GM19193 (cell line): ENCODE measurements around the gene TMCO4.

Experiments
- POLR2A ChIP-seq: IDR thresholded peaks from 4 replicates; pipeline ENCODE4 v1.6.1; 2011; ENCODE audit not compliant: insufficient read depth, insufficient read length; ENCODE audit errors: extremely low read depth

Gene TMCO4

DNA sequence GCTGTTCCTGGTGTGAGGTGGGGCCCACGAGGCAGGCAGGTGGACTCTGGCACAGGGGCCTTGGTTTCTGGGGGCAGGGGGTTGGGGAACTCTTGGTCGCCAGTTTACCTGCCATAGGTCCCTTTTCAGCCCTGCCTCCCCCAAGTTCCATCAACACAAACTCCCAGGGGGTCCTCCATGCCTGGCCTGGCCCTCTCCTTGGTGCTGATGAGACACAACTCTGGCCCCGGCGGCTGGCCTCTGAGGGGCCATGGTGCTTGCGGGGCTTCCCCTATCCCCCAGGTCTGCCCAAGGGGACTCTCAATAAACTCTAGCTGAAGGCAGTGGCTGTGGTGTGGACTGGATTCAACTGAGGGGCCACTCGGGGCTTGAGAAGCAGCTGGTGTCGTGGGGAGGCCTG is 119.1 kb downstream of the TMCO4 start:
- no peak for TF ChIP-seq POLR2A

DNA sequence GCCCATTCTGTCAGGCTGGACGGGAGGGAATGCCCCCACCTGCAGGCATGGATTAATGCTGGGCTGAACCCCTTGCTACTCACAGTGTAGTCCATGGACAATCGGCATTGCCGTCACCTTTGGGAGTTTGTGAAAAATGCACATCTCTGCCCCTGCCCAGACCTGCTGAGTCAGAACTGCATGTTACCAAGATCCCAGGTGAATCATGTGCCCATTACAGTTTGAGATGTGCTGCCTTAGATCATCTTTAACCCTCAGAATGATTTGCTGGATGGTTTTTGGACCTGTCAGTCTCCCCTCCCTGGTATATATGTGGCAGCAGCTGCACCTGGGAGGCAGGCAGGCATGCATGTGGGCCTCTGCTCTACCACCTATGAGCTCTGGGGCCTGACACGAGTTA is 120.0 kb downstream of the TMCO4 start:
- TF ChIP-seq POLR2A, result no peak

DNA sequence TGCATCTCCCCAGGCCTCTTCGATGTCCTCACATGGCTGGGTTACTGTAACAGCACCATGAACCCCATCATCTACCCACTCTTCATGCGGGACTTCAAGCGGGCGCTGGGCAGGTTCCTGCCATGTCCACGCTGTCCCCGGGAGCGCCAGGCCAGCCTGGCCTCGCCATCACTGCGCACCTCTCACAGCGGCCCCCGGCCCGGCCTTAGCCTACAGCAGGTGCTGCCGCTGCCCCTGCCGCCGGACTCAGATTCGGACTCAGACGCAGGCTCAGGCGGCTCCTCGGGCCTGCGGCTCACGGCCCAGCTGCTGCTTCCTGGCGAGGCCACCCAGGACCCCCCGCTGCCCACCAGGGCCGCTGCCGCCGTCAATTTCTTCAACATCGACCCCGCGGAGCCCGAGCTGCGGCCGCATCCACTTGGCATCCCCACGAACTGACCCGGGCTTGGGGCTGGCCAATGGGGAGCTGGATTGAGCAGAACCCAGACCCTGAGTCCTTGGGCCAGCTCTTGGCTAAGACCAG is 120.7 kb downstream of the TMCO4 start:
- TF ChIP-seq POLR2A, result no peak

DNA sequence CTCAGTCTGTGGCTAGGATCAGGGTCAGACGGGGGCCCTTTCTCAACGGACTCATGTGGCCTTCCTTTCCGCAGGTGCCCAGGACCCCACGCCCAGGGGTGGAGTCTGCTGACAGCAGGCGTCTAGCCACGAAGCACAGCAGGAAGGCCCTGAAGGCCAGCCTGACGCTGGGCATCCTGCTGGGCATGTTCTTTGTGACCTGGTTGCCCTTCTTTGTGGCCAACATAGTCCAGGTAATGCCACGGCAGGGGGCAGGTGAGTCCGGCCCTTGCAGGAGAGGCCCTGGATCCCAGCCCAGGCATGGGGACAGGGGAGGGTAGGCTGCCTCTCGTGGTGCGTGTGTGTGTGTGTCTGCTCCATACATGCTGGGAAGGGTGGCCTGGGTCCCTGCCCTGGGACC is 121.2 kb downstream of the TMCO4 start:
- TF ChIP-seq POLR2A, result no peak

DNA sequence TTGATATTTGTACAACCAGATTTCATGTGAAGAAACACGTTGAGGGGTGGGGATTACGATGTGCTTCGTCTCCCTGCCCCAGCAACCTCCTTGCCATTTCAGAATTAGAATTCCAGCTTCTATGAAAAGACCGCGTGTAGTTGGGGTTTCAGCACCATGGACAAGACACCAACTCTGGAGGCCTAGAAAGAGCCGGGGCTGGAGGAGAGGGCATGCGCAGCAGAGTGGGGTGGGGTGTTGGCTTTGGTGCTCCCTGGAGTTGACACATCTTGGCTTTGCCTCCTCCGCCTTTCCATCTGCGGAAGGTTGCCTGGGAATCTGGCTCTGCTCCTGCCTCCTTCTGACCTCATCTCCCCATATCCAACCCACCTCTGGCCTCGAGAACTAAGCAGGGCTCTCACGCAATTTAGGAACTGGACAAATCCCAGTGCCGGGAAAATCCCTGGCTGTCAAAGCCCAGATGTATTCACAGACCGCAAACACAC is 123.2 kb downstream of the TMCO4 start:
- no peak for TF ChIP-seq POLR2A

DNA sequence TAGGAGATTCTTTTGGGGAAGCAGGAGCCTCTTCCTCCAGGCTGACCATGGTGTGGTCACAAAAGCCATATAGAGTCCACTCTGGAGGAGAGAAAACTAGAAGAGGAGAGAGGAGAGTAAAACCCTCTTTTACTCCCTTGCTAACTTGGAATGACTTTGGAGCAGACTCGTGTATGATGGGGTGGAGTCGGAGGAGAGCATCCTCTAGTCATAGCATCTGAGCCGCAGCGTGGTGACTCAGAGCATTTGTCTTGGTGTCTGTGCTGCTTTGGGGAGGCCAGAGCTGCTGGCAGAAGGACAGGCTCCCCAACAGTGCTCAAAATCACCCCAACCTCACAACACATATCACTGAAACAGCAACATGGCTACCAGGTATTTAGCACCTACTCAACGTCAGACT is 123.9 kb downstream of the TMCO4 start:
- TF ChIP-seq POLR2A, result no peak

DNA sequence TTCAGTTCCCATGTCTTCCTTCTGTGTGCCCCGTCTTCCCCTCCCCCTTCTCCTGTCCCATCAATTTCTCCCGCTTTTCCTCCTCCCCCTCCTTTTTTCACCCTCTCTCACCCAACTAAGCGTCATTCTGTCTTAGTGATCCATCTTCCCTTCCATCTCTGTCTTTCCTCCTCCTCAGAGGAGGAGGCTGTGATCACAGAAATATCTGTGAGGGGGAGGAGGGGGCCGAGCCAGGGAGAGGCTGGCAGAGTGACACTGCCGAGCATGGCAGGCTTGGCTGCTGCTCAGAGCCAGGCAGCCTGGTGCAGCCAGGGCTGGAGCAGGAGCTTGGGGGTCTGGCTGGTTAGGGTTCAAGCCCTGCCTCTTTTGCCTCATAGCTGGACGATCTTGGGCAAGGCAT is 127.5 kb downstream of the TMCO4 start:
- no peak for TF ChIP-seq POLR2A

DNA sequence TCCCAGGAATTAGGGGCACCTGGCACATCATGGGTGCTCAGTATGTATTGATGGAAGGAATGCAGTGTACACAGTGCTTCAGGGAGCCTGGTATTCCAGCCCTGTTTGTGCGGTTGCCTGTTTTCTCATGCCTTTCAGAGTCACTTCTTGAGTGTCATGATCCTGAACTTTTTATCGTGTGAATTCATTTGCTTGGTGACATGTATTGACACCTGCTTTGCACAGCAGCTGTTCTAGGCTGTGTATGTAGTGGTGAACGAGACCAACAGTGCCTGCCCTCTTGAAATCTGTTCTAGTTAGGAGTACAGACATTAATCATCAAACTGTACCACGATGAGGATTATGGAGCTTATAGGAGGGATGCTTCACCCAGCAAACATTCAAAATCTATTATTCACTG is 128.9 kb downstream of the TMCO4 start:
- TF ChIP-seq POLR2A, result no peak

DNA sequence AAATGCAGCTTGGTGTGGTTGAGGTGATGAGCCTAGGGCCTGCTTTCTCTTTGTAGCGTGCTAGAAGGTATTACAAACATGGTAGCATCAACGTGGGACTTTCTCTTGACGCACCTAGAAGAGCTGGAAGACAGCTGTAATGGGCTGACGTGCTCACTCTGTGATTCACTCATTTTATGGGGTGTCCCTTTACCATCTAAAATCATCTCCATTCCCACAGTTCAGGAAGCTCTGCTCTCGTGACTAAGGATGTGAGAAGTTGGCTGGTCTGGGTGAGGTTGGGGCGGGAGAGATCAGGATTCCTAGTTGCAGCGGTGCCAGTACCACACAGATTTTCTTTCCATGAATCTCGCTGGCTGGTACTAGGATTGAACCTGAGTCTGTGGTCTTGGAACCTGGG is 130.8 kb downstream of the TMCO4 start:
- no peak for TF ChIP-seq POLR2A

DNA sequence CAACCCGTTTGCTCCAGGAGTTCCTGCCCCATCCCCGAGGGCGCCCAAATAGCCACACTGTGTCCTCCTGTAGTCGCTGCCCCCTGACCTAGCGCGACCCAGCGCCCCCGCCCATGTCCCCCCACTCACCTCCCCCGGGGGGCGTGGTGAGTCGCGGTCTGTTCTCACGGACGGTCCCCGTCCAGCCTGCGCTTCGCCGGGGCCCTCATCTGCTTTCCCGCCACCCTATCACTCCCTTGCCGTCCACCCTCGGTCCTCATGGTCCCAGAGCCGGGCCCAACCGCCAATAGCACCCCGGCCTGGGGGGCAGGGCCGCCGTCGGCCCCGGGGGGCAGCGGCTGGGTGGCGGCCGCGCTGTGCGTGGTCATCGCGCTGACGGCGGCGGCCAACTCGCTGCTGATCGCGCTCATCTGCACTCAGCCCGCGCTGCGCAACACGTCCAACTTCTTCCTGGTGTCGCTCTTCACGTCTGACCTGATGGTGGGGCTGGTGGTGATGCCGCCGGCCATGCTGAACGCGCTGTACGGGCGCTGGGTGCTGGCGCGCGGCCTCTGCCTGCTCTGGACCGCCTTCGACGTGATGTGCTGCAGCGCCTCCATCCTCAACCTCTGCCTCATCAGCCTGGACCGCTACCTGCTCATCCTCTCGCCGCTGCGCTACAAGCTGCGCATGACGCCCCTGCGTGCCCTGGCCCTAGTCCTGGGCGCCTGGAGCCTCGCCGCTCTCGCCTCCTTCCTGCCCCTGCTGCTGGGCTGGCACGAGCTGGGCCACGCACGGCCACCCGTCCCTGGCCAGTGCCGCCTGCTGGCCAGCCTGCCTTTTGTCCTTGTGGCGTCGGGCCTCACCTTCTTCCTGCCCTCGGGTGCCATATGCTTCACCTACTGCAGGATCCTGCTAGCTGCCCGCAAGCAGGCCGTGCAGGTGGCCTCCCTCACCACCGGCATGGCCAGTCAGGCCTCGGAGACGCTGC is 133.9 kb downstream of the TMCO4 start:
- TF ChIP-seq POLR2A, result no peak

DNA sequence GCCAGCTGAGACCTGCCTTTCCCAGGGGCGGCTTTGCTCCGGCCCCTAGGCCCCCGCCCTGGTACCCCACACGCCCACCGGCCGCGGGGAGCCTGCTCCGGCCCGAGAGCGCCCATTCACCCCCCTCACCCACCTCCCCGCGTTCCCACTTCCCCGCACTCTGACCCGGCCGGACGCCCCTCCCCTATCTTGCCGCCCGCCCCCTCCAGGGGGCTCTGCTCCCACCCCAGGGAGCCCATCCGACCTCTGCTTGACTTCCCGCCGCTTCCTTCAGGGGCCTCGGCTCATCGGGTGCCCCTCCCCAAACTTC is 134.6 kb downstream of the TMCO4 start:
- no peak for TF ChIP-seq POLR2A

DNA sequence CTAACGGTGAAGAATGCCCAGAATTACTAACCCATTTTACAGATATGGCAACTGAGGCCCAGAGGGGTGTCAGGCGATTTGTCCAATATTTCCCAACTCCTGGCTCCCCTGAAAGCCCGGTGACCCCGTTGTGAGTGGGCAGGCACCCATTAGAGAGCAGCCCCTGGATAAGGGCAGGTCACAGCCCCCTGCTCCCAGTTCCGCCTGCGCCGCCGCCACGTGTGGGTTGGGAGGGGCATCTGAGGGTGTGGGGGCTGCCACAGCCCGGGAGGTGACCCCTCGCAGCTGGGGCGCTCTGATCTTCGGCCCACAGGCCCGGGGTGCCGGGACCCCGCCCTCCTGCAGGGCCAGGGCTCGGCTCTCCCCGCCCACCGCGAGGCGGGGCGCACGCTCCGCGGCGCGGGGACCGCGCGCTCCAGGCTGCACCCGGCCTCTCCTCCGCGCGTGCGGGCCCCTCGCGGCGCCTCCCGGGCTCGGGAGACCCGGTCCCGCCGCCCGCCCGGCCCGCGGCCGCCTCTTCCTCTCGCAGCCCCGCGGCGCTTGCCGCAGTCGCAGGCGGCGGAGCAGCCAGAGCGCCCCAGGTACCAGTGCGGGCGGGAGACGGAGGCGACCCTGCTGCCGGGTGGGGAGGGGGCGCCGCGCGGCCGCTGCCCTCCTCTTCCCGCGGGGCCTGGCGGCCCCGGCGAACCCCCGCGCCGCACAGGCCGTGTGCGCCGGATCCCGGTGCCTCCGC is 135.1 kb downstream of the TMCO4 start, which contains the start of gene HTR6:
HTR6 (plus strand) TSS at position 423 of the 733 bp plus-strand sequence. CDS start 879 bp downstream, outside the sequence.
- no peak for TF ChIP-seq POLR2A

DNA sequence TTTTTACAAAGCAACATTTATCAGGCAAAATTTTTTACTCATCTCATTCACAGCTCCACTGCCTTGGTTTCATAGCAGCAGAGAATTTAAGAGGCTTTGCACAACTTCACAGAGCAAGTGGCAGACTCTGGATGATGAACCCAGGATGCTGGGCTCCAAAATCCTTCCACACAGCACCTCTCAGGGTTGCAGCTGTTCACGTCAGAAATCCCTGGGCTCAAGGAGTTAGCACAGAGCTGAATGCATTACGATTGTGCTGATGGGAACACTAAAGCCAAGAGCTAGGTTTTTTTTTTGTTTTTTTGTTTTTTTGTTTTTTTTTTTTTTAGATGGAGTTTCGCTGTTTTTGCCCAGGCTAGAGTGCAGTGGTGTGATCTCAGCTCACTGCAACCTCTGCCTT is 137.4 kb downstream of the TMCO4 start:
- TF ChIP-seq POLR2A, result no peak

DNA sequence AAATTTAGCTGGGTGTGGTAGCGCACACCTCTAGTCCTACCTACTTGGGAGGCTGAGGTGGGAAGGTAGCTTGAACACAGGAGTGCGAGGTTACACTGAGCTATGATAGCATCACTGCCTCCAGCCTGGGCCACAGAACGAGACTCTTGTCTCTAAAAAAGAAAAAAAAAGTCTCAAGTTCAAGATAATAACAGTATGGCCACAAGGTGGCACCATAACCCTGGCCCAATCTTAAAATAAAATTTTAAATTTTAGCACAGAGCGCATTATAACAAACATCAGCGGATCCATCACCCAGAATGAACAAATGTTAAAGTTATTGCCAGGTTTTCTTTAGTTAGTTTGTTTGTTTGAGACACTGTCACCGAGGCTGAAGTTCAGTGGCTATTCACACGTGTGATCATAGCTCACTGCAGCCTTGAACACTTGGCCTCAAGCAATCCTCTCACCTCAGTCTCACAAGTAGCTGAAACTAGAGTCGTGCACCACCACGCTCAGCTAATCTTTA is 137.9 kb downstream of the TMCO4 start:
- no peak for TF ChIP-seq POLR2A

DNA sequence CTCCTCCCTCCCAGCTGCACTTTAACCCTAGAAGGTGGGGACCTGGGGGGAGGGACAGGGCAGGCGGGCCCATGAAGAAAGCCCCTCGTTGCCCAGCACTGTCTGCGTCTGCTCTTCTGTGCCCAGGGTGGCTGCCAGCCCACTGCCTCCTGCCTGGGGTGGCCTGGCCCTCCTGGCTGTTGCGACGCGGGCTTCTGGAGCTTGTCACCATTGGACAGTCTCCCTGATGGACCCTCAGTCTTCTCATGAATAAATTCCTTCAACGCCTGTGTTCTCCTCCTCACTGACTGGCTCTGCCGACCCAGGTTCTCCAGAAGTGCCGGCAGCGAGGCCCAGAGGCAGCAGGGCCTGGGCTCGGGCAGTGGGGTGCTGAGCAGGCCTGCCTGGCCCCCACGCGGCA is 141.5 kb downstream of the TMCO4 start:
- no peak for TF ChIP-seq POLR2A
